Measurements from ENCODE around the gene AGMO.

- TF ChIP-seq REST (IDR thresholded peaks at IDR 0.05): no peak
- no peak for TF ChIP-seq CTCF (IDR thresholded peaks at IDR 0.05; ENCODE audit: low read depth, low read length, missing input control)
- TF ChIP-seq HNF4A (conservative IDR thresholded peaks at IDR 0.05): no peak
- no peak for TF ChIP-seq FOXA1 (IDR thresholded peaks at IDR 0.05)
- TF ChIP-seq GABPA (IDR thresholded peaks at IDR 0.05 in 1 of 2, conservative IDR thresholded peaks at IDR 0.05 in 1 of 2): no peak
- no peak for TF ChIP-seq EGR1 (IDR thresholded peaks at IDR 0.05; ENCODE audit: low read depth in 2 of 2)
- no peak for TF ChIP-seq RXRA (IDR thresholded peaks at IDR 0.05)
- TF ChIP-seq RAD21 (IDR thresholded peaks at IDR 0.05): no peak
These were observed 158.1 kb downstream of the AGMO start for GRCh38 chr7:15403751-15404150.

All from liver (tissue), 3 donors.